HG02571 (cell line): ENCODE measurements around the gene CBLIF.
"Not testable (repeated sequence)": the region's sequence is repeated elsewhere in the genome, so short reads cannot be mapped to it uniquely, and the experiment has no call there.

Experiments
- ATAC-seq: cut with Tn5 transposase; IDR thresholded peaks from one replicate; pipeline ENCODE4 v1.9.1; 2021; ENCODE audit warnings: mild to moderate bottlenecking, moderate library complexity; ENCODE audit not compliant: unreplicated experiment

CBLIF gene

GRCh38 chr11:59848439-59848838 lies 3.1 kb upstream of the CBLIF start:
- not testable (repeated sequence) for ATAC-seq

DNA sequence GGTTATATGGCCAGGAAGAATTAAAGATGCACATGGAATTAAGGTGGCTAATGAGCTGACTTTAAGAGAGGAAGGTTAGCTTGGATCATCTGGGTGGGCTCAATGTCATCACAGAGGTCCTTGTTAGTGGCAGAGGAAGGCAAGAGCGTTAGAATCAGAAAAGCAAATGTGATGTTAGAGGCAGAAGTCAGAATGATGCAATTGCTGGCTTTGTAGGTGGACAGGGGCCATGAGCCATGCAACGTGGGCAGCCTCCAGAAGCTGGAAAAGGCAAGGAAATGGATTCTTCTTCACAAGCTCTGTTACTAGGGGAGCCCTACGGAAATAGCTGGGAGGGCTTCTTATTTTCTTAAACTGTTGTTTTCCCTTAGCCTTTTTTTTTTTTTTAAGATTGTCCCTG lies 2.3 kb upstream of the CBLIF start:
- ATAC-seq = no peak

DNA sequence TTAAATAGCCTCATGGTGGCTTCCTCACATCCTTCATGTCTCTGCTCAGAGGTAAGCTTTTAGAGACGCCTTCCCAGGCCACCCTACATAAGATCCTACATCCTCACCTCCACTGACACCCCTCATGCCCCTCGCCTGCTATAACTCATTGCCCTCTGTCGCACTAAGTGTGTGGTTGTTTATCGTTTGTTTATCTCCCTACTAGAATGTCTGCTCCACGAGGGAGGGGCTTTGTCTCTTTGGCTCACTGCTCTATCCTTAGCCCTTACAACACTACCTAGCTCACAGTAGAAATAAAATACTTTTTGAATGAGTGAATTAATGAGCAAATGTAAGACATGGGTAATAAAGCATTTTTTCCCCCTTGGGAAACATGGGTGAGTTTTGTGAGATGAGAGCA lies 1.3 kb upstream of the CBLIF start:
- no peak for ATAC-seq

DNA sequence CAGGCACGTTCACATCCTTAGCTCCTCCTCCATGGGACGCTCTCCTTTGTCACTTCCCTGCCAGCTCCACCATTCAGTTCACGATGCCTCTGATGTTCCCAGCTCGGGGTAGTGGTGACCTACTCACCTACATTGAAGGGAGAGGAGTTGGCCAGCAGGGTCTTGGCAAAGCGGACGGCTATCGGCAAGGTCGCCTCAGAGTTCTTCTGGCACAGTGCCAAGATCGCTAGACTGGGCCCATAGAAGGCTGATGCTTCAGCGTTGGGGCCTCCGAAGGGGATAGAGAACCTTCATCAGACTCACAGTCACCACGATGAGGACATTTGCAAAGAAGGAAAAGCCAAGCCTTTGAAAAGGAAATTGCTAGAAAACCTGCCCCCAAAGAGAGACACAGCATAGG lies 3.0 kb downstream of the CBLIF start:
- no peak for ATAC-seq

DNA sequence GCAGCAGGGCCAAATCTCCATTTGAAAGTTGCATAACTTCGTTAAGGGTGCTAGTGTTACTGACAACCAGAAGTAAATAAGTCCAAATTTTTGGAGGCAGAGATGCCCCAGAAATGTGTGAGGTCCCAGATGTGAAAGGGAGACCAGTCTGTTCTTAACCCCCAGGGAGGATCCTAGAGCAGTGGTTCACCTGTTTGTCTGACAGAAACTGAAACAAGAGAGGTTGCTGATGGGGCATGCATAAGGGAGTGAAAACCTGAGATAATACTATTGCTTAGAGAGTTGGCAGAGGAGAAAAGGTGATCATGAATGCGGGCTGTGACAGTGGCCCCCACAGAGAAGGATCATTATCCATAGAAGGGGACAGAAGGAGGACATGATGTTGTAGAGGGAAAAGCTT lies 3.8 kb downstream of the CBLIF start:
- no peak for ATAC-seq

GRCh38 chr11:59839615-59840014 lies 5.7 kb downstream of the CBLIF start:
- ATAC-seq = no peak

- ATAC-seq = no peak
These were observed 11.7 kb downstream of the CBLIF start for GRCh38 chr11:59833602-59834001.

- ATAC-seq = no peak
These were observed 15.9 kb downstream of the CBLIF start for GRCh38 chr11:59829358-59829757.

DNA sequence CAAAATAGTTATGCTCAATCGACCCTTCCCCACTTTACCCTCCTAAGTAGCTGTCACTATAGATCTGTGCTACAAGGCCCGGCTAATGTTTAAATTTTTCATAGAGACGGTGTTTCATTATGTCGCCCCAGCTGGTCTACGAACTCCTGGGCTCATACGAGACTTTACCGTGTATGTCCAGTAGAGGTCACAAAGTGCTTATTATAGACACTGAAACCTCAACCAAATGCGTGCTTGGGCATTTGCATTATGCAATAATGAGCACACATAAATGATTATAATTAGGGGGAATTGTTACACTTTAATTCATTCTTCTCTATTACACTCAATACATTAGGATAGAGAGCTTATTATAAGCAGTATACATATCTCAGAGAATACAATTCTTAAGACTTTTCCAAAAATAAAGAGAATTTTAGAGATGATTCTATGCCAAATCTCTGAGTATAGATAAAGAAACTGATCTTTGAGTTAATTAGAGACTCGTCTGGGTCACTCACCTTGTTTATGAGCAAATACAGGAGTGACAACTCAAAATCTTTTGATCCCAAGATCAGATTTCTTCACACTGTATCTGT lies 22.2 kb downstream of the CBLIF start:
- peak; percentile 88 for ATAC-seq

DNA sequence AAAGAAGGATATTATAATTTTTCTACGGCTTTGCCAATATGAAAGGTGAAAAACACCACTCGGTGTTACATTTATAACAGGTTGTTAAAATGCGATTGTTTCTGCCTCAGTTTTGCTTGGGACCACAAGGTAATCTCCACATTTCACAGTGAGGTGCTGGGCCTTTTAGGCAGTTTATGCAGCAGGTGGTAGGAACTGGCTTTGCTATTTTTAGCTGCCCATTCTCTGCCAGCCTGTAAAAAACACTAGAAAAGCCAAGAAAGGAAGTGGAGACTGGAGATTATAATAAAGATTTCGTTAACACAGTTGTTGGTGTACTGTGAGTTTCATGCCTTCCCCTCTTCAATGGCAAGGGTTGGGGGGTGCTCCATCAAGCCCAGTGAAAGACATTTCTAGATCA lies 26.7 kb downstream of the CBLIF start:
- ATAC-seq = no peak

- not testable (repeated sequence) for ATAC-seq
These were observed 28.9 kb downstream of the CBLIF start for GRCh38 chr11:59816434-59816833.

DNA sequence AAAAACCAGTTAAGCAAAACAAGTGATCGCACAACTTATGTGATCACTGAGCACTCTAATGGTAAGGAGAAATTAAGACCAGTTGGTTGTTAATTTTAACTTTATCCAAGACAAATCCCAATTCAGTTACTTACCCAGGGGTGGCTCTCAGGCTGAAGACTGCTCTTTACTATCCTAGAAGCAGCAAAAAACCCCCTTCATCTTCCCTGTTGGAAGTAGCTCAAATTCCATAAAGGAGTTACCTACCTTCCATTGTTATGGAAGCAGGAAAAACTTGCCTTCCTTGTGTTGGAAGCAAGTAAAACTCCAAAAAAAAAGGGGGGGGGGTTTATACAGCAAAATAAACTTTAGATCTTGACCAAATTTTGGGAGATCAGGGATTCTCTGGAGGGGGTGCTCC lies 29.5 kb downstream of the CBLIF start:
- no peak for ATAC-seq

- ATAC-seq = no peak
These were observed 31.3 kb downstream of the CBLIF start for GRCh38 chr11:59814021-59814420.

- no peak for ATAC-seq
These were observed 31.9 kb downstream of the CBLIF start for GRCh38 chr11:59813364-59813763.

- no peak for ATAC-seq
These were observed 33.1 kb downstream of the CBLIF start for GRCh38 chr11:59812220-59812619.

GRCh38 chr11:59810911-59811259 lies 34.4 kb downstream of the CBLIF start:
- ATAC-seq = no peak

GRCh38 chr11:59810189-59810910 lies 34.9 kb downstream of the CBLIF start, which contains the start of gene MRPL16:
Gene MRPL16, minus strand, starts transcription at chr11:59810778. Its CDS starts 120 bp downstream, at chr11:59810658.
- ATAC-seq = peak; percentile 98

GRCh38 chr11:59807047-59807610 lies 38.2 kb downstream of the CBLIF start:
- ATAC-seq = no peak

GRCh38 chr11:59804061-59804460 lies 41.2 kb downstream of the CBLIF start:
- ATAC-seq = no peak

GRCh38 chr11:59802639-59803176 lies 42.6 kb downstream of the CBLIF start:
- ATAC-seq = no peak

DNA sequence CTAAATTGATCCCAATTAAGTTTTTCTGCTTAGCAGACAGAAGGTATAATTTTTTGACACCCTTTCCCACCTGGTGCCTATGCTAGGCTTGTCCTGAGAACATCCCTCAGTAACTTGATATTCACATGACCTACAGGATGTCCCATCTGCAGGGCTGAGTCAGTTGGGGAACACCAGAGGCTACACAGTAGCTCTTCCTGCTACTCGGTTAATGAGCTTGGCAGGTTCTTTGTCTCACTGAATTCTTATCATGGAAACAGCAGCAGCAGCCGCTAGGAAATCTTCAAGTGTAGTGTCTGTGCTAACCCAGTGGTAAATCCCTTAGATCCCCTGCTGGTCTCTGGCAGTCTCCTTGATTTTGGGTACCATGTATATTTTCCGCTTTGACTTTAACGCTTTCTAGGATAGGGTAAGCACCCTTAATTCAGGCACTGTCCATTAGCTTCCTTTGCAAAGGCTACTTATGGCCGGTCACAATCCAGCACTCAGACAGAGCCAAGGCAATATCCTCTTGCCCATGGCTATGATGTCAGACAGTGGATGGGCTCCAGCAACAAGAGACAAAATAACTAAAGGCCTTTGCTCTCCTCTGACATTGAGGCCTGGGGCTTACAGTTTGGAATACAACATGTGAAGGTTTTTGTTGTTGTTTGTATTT lies 43.2 kb downstream of the CBLIF start:
- ATAC-seq = no peak
